Endodermal cell (in vitro differentiated cells): ENCODE measurements around the gene TTC23. TPM values are rescaled to one million over a fixed set of nuclear protein-coding genes. Genes with fewer than 3 reads are reported as not detected.

ENCODE experiments used
- DNase-seq: peaks from one replicate; pipeline ENCODE4 v3.0.0-alpha.2; 2017
- H3K27ac ChIP-seq: 2 replicates; pipeline ENCODE4 v1.5.1; 2013; ENCODE audit warnings: mild to moderate bottlenecking, low read depth, low read length, moderate library complexity
- H3K27me3 ChIP-seq: 2 replicates; pipeline ENCODE4 v1.6.1; 2013; ENCODE audit warnings: mild to moderate bottlenecking, low read length, moderate library complexity; ENCODE audit not compliant: insufficient read depth, control insufficient read depth, poor library complexity, severe bottlenecking
- H3K36me3 ChIP-seq: 2 replicates; pipeline ENCODE4 v1.7.0; 2013; ENCODE audit warnings: mild to moderate bottlenecking, low read length, moderate library complexity; ENCODE audit not compliant: control insufficient read depth, insufficient read depth
- H3K4me1 ChIP-seq: one replicate; pipeline ENCODE4 v1.7.0; 2013; ENCODE audit warnings: low read length; ENCODE audit not compliant: control insufficient read depth, insufficient read depth
- H3K4me3 ChIP-seq: 2 replicates; pipeline ENCODE4 v1.5.1; 2013; ENCODE audit warnings: mild to moderate bottlenecking, low read length, moderate library complexity
- H3K9ac ChIP-seq: 2 replicates; pipeline ENCODE4 v1.6.1; 2013; ENCODE audit warnings: mild to moderate bottlenecking, low read length, moderate library complexity; ENCODE audit not compliant: poor library complexity, severe bottlenecking; ENCODE audit errors: extremely low read depth
- H3K9me3 ChIP-seq: 2 replicates; pipeline ENCODE4 v1.6.1; 2013; ENCODE audit warnings: mild to moderate bottlenecking, low read length, moderate library complexity; ENCODE audit not compliant: control insufficient read depth
- H3K27ac Mint-ChIP-seq: 2 replicates; pipeline ENCODE4 v1.8.0; 2020; ENCODE audit warnings: mixed read lengths
- H3K27me3 Mint-ChIP-seq: 2 replicates; pipeline ENCODE4 v1.8.0; 2021; ENCODE audit warnings: mild to moderate bottlenecking, mixed read lengths; ENCODE audit not compliant: insufficient read depth
- H3K36me3 Mint-ChIP-seq: 2 replicates; pipeline ENCODE4 v1.8.0; 2020; ENCODE audit warnings: low read depth, mixed read lengths
- H3K4me1 Mint-ChIP-seq: 2 replicates; pipeline ENCODE4 v1.8.0; 2020; ENCODE audit warnings: mixed read lengths
- H3K4me3 Mint-ChIP-seq: 2 replicates; pipeline ENCODE4 v1.8.0; 2020; ENCODE audit warnings: mild to moderate bottlenecking, moderate library complexity, mixed read lengths
- H3K9me3 Mint-ChIP-seq: 2 replicates; pipeline ENCODE4 v1.8.0; 2020; ENCODE audit warnings: mild to moderate bottlenecking, mixed read lengths
- CTCF ChIP-seq: fragments of 200-600 bp; sonication (generic); conservative IDR thresholded peaks from 2 replicates; pipeline ENCODE4 v1.5.0; 2021; ENCODE audit warnings: antibody characterized with exemption, mild to moderate bottlenecking
- whole genome bisulfite sequencing, 2 experiments: methylation state at CpG; one replicate each; pipeline versions ENCODE4 v1.1.5 to v1.1.7; 2013; ENCODE audit warnings: missing lambda C conversion rate in 2 of 2, mixed read lengths in 1 of 2; ENCODE audit not compliant: insufficient coverage in 1 of 2, insufficient read length in 1 of 2; 5-methylcytosine and 5-hydroxymethylcytosine counted together
- total RNA-seq, 2 donors: library from RNA; stranded (reverse); fragmentation: NEBNext Ultra II Directional in 1 of 2; extraction: Animal tissue kit (Norgen Biotek cat#: 25700) in 1 of 2; gene quantifications; 2 replicates in 1 of 2; 3 replicates in 1 of 2; pipeline ENCODE4 v1.2.1, GENCODE V29; 2021

The TTC23 gene
- total RNA-seq, 2 donors from 2014 or later: 20.7 to 26.3 TPM

GRCh38 chr15:99244306-99244705, 5.1 kb downstream of the TTC23 start:
- Mint-ChIP-seq H3K27me3 (no peaks in the 10 kb centered on the region), H3K9me3 (no peaks in the 10 kb centered on the region), H3K36me3 (peaks cover 6% of the 10 kb centered on the region), H3K4me1 (no peaks in the 10 kb centered on the region), H3K4me3 (no peak overlapping the region), H3K27ac (no peak overlapping the region)
- Histone ChIP-seq H3K4me1 (no peaks in the 10 kb centered on the region), H3K27ac (no peak overlapping the region), H3K36me3 (peaks cover 7% of the 10 kb centered on the region), H3K27me3 (no peaks in the 10 kb centered on the region), H3K9me3 (no peaks in the 10 kb centered on the region), H3K4me3 (no peak overlapping the region), H3K9ac (no peak overlapping the region)
- DNase-seq: no peak
- WGBS, 2 experiments: 90% methylated on average over 2 of the region's 4 CpGs; no CpG with 5 or more reads in 1 of the 2 experiments
- TF ChIP-seq CTCF: no peak

- Histone ChIP-seq H3K27ac (no peak overlapping the region), H3K9me3 (no peaks in the 10 kb centered on the region), H3K9ac (no peak overlapping the region), H3K4me3 (no peak overlapping the region), H3K27me3 (no peaks in the 10 kb centered on the region), H3K4me1 (no peaks in the 10 kb centered on the region), H3K36me3 (peaks cover 7% of the 10 kb centered on the region)
- H3K36me3 Mint-ChIP-seq: peaks cover 11% of the 10 kb centered on the region
- 87 to 95% methylated on average over 8 to 9 of the region's 9 CpGs for WGBS, 2 experiments
- H3K27me3 Mint-ChIP-seq: no peaks in the 10 kb centered on the region
- no peak overlapping the region for H3K4me3 Mint-ChIP-seq
- no peak overlapping the region for H3K27ac Mint-ChIP-seq
- H3K9me3 Mint-ChIP-seq: no peaks in the 10 kb centered on the region
- DNase-seq: no peak
- no peaks in the 10 kb centered on the region for H3K4me1 Mint-ChIP-seq
- TF ChIP-seq CTCF: no peak
Measured at GRCh38 chr15:99241752-99242151, 7.6 kb downstream of the TTC23 start.

- no peak for DNase-seq
- Histone ChIP-seq H3K9ac (no peak overlapping the region), H3K27ac (no peak overlapping the region), H3K9me3 (no peaks in the 10 kb centered on the region), H3K36me3 (peaks cover 7% of the 10 kb centered on the region), H3K27me3 (no peaks in the 10 kb centered on the region), H3K4me3 (no peak overlapping the region), H3K4me1 (no peaks in the 10 kb centered on the region)
- Mint-ChIP-seq H3K27ac (no peak overlapping the region), H3K4me3 (no peak overlapping the region), H3K27me3 (no peaks in the 10 kb centered on the region), H3K4me1 (no peaks in the 10 kb centered on the region), H3K9me3 (no peaks in the 10 kb centered on the region), H3K36me3 (peaks cover 22% of the 10 kb centered on the region)
- TF ChIP-seq CTCF: no peak
- WGBS, 2 experiments: 88 to 93% methylated on average over 1 of the region's 1 CpG
Measured at GRCh38 chr15:99239545-99240198, 9.7 kb downstream of the TTC23 start.
